HUES48 (cell line): ENCODE measurements around the gene NRP1.

Experiments used
- H3K27ac ChIP-seq: one replicate; pipeline ENCODE4 v1.7.0; 2013; ENCODE audit warnings: low read depth, low read length, inconsistent platforms
- H3K27me3 ChIP-seq: 2 replicates; pipeline ENCODE4 v1.6.1; 2013; ENCODE audit warnings: mild to moderate bottlenecking, low read length; ENCODE audit not compliant: control insufficient read depth, insufficient read depth
- H3K36me3 ChIP-seq: 2 replicates; pipeline ENCODE4 v1.6.1; 2013; ENCODE audit warnings: low read length; ENCODE audit not compliant: control insufficient read depth, insufficient read depth
- H3K4me1 ChIP-seq: 2 replicates; pipeline ENCODE4 v1.6.1; 2013; ENCODE audit warnings: mild to moderate bottlenecking, low read length; ENCODE audit not compliant: control insufficient read depth, insufficient read depth
- H3K4me3 ChIP-seq: 2 replicates; pipeline ENCODE4 v1.5.1; 2013; ENCODE audit warnings: mild to moderate bottlenecking, low read depth, low read length
- H3K9ac ChIP-seq: 2 replicates; pipeline ENCODE4 v1.6.1; 2013; ENCODE audit warnings: mild to moderate bottlenecking, low read depth, low read length, moderate library complexity
- H3K9me3 ChIP-seq: 2 replicates; pipeline ENCODE4 v1.6.1; 2013; ENCODE audit warnings: low read length; ENCODE audit not compliant: control insufficient read depth, insufficient read depth

Gene NRP1

DNA sequence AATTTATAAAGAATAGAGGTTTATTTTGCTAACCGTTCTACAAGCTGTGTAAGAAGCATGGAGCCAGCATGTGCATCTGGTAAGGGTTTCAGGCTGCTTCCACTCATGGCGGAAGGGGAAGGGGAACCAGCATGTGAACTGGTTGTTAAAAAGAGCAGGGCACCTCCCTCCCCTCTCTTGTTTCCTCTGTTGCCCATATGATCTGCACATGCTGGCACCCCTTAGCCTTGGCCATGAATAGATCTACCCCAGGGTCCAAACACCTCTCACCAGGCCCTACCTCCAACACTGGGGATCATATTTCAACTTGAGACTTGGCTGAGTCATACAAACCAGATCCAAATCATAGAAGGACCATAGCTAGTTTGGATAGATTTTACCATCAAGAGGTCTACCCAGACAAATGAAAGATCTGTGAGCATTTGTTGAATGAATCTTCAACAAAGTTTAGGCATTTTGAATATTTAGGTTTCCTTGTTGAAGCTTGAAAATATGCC is 36.0 kb upstream of the NRP1 start:
- no peaks in the 10 kb centered on the region for H3K27me3 ChIP-seq
- no peak overlapping the region for H3K9ac ChIP-seq
- H3K27ac ChIP-seq, result no peak overlapping the region
- H3K36me3 ChIP-seq, result no peaks in the 10 kb centered on the region
- H3K4me1 ChIP-seq, result no peaks in the 10 kb centered on the region
- no peak overlapping the region for H3K4me3 ChIP-seq
- H3K9me3 ChIP-seq, result no peaks in the 10 kb centered on the region

DNA sequence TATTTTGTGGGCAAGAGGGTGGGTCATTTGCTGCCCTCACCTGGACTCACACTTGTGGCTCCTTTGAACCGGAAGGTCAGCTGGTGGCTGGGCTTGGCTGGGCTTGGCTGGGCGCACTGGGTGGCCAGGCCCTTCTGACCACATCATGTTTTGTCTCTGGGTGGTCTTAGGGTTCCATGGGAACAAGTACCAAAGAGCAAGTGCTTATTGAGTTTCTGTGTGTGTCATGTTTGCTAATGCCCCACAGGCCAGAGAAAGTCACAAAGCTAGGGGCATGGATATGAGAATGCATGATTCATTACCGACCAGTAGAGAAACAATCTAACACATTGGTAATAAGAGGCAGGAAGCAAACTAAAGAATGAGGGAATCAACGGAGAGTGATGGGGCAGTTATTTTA is 33.6 kb upstream of the NRP1 start:
- Histone ChIP-seq H3K9ac (no peak overlapping the region), H3K27ac (no peak overlapping the region), H3K4me3 (no peak overlapping the region), H3K4me1 (no peaks in the 10 kb centered on the region), H3K9me3 (no peaks in the 10 kb centered on the region), H3K27me3 (no peaks in the 10 kb centered on the region), H3K36me3 (no peaks in the 10 kb centered on the region)

- H3K9ac ChIP-seq, result no peak overlapping the region
- H3K27ac ChIP-seq, result no peak overlapping the region
- no peaks in the 10 kb centered on the region for H3K27me3 ChIP-seq
- no peaks in the 10 kb centered on the region for H3K36me3 ChIP-seq
- H3K4me3 ChIP-seq, result no peak overlapping the region
- H3K9me3 ChIP-seq, result 0 out of 2 replicates have a peak, but pooled peaks cover 3% of the 10 kb centered on the region
- H3K4me1 ChIP-seq, result no peaks in the 10 kb centered on the region
Measured at GRCh38 chr10:33365871-33366411, 31.5 kb upstream of the NRP1 start.

- Histone ChIP-seq H3K4me3 (no peak overlapping the region), H3K36me3 (no peaks in the 10 kb centered on the region), H3K27me3 (no peaks in the 10 kb centered on the region), H3K9ac (no peak overlapping the region), H3K4me1 (no peaks in the 10 kb centered on the region), H3K9me3 (0 out of 2 replicates have a peak, but pooled peaks cover 3% of the 10 kb centered on the region), H3K27ac (no peak overlapping the region)
Measured at GRCh38 chr10:33365301-33365700, 30.8 kb upstream of the NRP1 start.

GRCh38 chr10:33363106-33363505 is 28.6 kb upstream of the NRP1 start:
- H3K9ac ChIP-seq, result no peak overlapping the region
- no peaks in the 10 kb centered on the region for H3K36me3 ChIP-seq
- H3K4me3 ChIP-seq, result no peak overlapping the region
- H3K27me3 ChIP-seq, result no peaks in the 10 kb centered on the region
- 0 out of 2 replicates have a peak, but pooled peaks cover 3% of the 10 kb centered on the region for H3K9me3 ChIP-seq
- H3K27ac ChIP-seq, result no peak overlapping the region
- H3K4me1 ChIP-seq, result no peaks in the 10 kb centered on the region

DNA sequence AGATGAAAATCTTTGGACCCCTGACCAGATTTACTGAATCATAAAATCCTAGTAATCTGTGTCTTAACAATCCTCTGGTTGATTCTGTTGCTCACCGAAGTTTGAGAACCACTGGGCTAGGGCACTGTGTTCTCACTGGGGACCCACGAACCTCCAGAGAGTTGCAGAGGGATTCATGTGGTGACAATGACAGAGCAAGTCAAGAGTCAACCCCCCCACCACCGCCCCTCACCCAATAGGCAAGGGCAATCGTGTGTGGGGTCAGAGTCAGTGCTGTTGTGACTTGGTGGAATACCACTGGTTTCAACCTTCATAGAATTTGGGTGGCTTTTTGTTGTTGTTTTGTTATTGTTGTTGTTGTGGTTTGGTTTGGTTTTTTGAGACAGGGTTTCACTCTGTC is 23.5 kb upstream of the NRP1 start:
- Histone ChIP-seq H3K4me3 (no peak overlapping the region), H3K9me3 (0 out of 2 replicates have a peak, but pooled peaks cover 3% of the 10 kb centered on the region), H3K4me1 (no peaks in the 10 kb centered on the region), H3K27me3 (no peaks in the 10 kb centered on the region), H3K9ac (no peak overlapping the region), H3K36me3 (no peaks in the 10 kb centered on the region), H3K27ac (no peak overlapping the region)

- Histone ChIP-seq H3K9ac (no peak overlapping the region), H3K4me3 (no peak overlapping the region), H3K27ac (no peak overlapping the region), H3K27me3 (no peaks in the 10 kb centered on the region), H3K36me3 (no peaks in the 10 kb centered on the region), H3K4me1 (no peaks in the 10 kb centered on the region), H3K9me3 (no peaks in the 10 kb centered on the region)
Measured at GRCh38 chr10:33355274-33355673, 20.8 kb upstream of the NRP1 start.

DNA sequence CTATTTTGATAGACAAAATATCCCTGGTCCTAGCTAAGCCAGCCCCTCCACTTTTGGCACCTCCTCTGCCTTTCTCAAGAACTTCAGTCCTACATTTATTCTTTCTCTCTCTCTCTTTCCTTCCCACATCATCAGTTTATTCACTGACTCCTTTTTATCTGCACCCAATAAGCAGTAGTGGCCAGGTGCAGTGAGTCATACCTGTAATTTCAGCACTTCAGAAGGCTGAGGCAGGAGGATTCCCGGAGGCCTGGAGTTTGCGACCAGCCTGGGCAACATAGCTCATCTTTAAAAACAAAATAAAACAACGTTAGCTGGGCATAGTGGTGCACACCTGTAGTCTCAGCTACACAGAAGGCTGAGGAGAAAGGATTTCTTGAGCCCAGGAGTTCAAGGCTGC is 19.4 kb upstream of the NRP1 start:
- no peak overlapping the region for H3K9ac ChIP-seq
- H3K27ac ChIP-seq, result no peak overlapping the region
- no peaks in the 10 kb centered on the region for H3K4me1 ChIP-seq
- H3K9me3 ChIP-seq, result no peaks in the 10 kb centered on the region
- no peak overlapping the region for H3K4me3 ChIP-seq
- H3K27me3 ChIP-seq, result no peaks in the 10 kb centered on the region
- no peaks in the 10 kb centered on the region for H3K36me3 ChIP-seq

DNA sequence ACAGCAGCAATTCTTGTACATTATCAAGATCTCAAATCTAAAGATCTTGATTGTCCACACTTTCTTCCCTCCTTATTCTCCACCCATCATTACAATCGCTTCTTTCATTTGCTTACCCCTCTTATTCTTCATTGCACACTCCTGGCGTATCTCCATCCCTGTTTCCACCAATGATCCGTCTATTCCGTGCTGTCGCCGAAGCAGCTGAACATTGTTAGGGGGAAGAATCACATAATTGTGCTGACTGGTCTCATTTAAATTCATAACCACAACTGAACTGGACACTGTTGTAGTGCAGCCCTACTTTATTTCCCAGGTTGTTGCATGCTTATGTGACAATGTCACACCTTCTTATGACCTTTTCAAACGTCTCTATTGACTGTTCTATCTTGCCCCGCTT is 18.9 kb upstream of the NRP1 start:
- Histone ChIP-seq H3K9me3 (no peaks in the 10 kb centered on the region), H3K27ac (no peak overlapping the region), H3K9ac (no peak overlapping the region), H3K36me3 (no peaks in the 10 kb centered on the region), H3K27me3 (no peaks in the 10 kb centered on the region), H3K4me1 (no peaks in the 10 kb centered on the region), H3K4me3 (no peak overlapping the region)

DNA sequence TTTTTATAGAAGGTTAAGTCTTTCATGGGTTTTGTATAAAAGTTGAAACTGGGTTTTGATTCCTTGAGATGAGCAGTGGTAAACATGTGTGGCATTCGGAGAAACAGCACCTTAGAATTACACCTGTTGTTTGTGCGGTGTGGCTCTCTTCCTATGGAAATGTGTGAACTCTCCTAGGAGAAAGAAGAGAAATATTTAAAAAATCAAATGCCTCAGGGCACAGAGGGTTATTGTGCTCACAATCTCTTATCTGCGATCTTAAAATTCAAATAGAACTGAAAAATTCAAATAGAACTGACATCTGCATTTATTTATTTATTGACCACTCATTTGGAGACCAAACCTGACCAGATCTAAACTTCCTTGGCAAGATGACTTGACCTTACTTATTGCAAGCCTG is 18.1 kb upstream of the NRP1 start:
- Histone ChIP-seq H3K9ac (no peak overlapping the region), H3K4me3 (no peak overlapping the region), H3K27ac (no peak overlapping the region), H3K9me3 (no peaks in the 10 kb centered on the region), H3K27me3 (no peaks in the 10 kb centered on the region), H3K36me3 (no peaks in the 10 kb centered on the region), H3K4me1 (no peaks in the 10 kb centered on the region)

DNA sequence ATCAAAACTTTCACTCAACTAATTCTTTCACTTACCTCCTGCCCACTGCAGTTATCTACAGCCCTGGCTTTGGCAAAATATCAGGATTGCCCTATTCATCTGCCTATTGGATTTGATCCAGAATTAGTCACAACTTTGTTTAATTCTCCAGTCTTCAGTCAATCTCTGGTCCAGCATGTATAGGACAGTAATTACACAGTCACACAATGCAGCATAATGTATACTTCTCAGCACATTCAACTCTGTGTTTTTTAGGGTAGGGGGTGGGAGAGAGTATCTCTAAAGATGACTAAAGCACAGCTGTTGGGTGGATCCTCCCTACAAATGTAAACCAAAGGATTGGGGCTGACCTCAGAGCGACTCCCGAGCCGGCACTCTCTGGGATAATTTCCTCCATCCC is 17.7 kb upstream of the NRP1 start:
- H3K27ac ChIP-seq, result no peak overlapping the region
- no peak overlapping the region for H3K9ac ChIP-seq
- H3K9me3 ChIP-seq, result no peaks in the 10 kb centered on the region
- no peak overlapping the region for H3K4me3 ChIP-seq
- H3K36me3 ChIP-seq, result no peaks in the 10 kb centered on the region
- no peaks in the 10 kb centered on the region for H3K4me1 ChIP-seq
- H3K27me3 ChIP-seq, result no peaks in the 10 kb centered on the region

GRCh38 chr10:33350041-33350440 is 15.6 kb upstream of the NRP1 start:
- Histone ChIP-seq H3K9ac (no peak overlapping the region), H3K36me3 (no peaks in the 10 kb centered on the region), H3K4me3 (no peak overlapping the region), H3K27ac (no peak overlapping the region), H3K9me3 (no peaks in the 10 kb centered on the region), H3K4me1 (no peaks in the 10 kb centered on the region), H3K27me3 (no peaks in the 10 kb centered on the region)
